Choroid plexus epithelial cell (primary cell): ENCODE results near the gene CYP27A1.

Experiments
- DNase-seq: peaks from one replicate; pipeline ENCODE4 v3.0.0-alpha.2; 2010; ENCODE audit warnings: low read depth
- H3K4me3 ChIP-seq: 2 replicates; pipeline ENCODE4 v1.5.1; 2011; ENCODE audit warnings: low read depth, mild to moderate bottlenecking, control low read depth, low read length, moderate library complexity
- CTCF ChIP-seq: conservative IDR thresholded peaks from 2 replicates; pipeline ENCODE4 v1.5.1; 2011; ENCODE audit warnings: low read depth, mild to moderate bottlenecking, control low read depth, inconsistent platforms, low read length, moderate library complexity

CYP27A1 gene

GRCh38 chr2:218744615-218745014 is 37.3 kb upstream of the CYP27A1 start:
- DNase-seq, result no peak
- TF ChIP-seq CTCF, result no peak
- no peak overlapping the region for H3K4me3 ChIP-seq

- H3K4me3 ChIP-seq, result no peak overlapping the region
- DNase-seq, result no peak
- no peak for TF ChIP-seq CTCF
Observed at GRCh38 chr2:218745160-218745558, 36.8 kb upstream of the CYP27A1 start.

GRCh38 chr2:218745559-218746469 is 36.1 kb upstream of the CYP27A1 start:
- H3K4me3 ChIP-seq, result no peak overlapping the region
- peak; percentile 70 for DNase-seq
- no peak for TF ChIP-seq CTCF

GRCh38 chr2:218746470-218746795 is 35.5 kb upstream of the CYP27A1 start:
- no peak overlapping the region for H3K4me3 ChIP-seq
- DNase-seq, result no peak
- TF ChIP-seq CTCF, result no peak

- H3K4me3 ChIP-seq, result no peak overlapping the region
- no peak for DNase-seq
- no peak for TF ChIP-seq CTCF
Observed at GRCh38 chr2:218746960-218747359, 35.0 kb upstream of the CYP27A1 start.

- TF ChIP-seq CTCF, result no peak
Observed at GRCh38 chr2:218748741-218749441, 33.1 kb upstream of the CYP27A1 start.

More at GRCh38 chr2:218748741-218749441, 33.1 kb upstream of the CYP27A1 start:
- DNase-seq, result no peak
- H3K4me3 ChIP-seq, result no peak overlapping the region
